Measurements from ENCODE around the gene TSC22D1. TPM values are rescaled to one million over a fixed set of nuclear protein-coding genes. Genes with fewer than 3 reads are reported as not detected.

The TSC22D1 gene
- polyA plus RNA-seq, 1 donor from 2014 or later = 355 TPM

DNA sequence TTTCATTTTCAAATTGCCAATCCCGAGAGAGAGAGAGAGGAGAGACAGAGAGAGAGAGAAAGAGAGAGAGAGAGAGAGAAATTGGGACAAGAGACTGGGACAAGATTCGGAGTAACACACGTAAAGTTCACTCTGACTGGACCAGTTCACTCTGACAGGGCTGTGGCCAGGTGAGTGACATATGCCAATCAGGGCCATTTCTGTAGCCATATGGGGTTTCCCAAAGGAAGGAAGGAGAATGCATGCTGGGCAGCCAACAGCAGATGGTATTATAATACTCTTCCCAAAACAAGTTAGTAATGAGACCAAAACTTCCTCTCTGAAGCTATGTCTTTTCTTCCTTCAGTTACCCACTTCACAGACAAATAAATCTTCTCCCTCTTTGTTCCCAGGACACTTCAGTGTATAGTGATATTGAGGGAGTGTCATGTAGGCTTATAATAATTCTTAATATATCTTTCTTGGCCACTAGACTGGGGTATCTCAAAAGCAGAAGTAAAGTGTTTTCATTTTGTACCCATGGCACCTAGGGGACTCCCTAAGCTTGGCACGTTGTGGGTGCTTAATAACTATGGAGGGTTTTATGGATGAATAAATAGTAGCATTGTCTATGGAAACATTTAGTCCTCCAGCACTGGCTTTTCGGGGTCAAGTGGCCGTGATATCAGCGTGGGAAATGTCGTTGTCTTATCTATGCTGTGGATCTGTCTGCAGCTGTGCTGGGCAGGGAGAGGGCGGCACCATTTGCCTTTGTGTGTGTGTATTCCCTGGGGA is 150.9 kb downstream of the TSC22D1 start:
- H3K4me3 ChIP-seq (ENCODE audit: low read length) = no peak overlapping the region
- H3K27ac ChIP-seq (ENCODE audit: low read length) = no peak overlapping the region
- H3K36me3 ChIP-seq (ENCODE audit: insufficient read depth, low read length) = no peaks in the 10 kb centered on the region
- H2AFZ ChIP-seq (ENCODE audit: low read depth, low read length) = no peak overlapping the region
- H3K27me3 ChIP-seq (ENCODE audit: insufficient read depth, low read depth, low read length) = no peaks in the 10 kb centered on the region
- H3K79me2 ChIP-seq (replicated peaks; ENCODE audit: insufficient read depth, low read length) = no peaks in the 10 kb centered on the region
- no peaks in the 10 kb centered on the region for H3K9me3 ChIP-seq (ENCODE audit: low read length)
- H3K4me2 ChIP-seq (ENCODE audit: low read length) = no peak overlapping the region
- H3K9me2 ChIP-seq (ENCODE audit: insufficient read depth, low read length) = no peaks in the 10 kb centered on the region
- no peaks in the 10 kb centered on the region for H3F3A ChIP-seq (ENCODE audit: insufficient read depth, low read length, poor library complexity, severe bottlenecking)
- H3K9ac ChIP-seq (ENCODE audit: low read length) = no peak overlapping the region
- no peak for TF ChIP-seq SMC3 (conservative IDR thresholded peaks at IDR 0.05; ENCODE audit: poor library complexity)
- no peak for TF ChIP-seq TAF1 (IDR thresholded peaks at IDR 0.05; ENCODE audit: low read depth)
- no peak for TF ChIP-seq RAD21 (conservative IDR thresholded peaks at IDR 0.05)
- no peak for TF ChIP-seq EP300 (conservative IDR thresholded peaks at IDR 0.05; ENCODE audit: poor library complexity, severe bottlenecking)
- no peak for TF ChIP-seq EZH2 (IDR thresholded peaks at IDR 0.05; ENCODE audit: borderline replicate concordance, insufficient read depth, low read length, poor library complexity, severe bottlenecking)
- H4K20me1 ChIP-seq (ENCODE audit: insufficient read depth) = no peaks in the 10 kb centered on the region

DNA sequence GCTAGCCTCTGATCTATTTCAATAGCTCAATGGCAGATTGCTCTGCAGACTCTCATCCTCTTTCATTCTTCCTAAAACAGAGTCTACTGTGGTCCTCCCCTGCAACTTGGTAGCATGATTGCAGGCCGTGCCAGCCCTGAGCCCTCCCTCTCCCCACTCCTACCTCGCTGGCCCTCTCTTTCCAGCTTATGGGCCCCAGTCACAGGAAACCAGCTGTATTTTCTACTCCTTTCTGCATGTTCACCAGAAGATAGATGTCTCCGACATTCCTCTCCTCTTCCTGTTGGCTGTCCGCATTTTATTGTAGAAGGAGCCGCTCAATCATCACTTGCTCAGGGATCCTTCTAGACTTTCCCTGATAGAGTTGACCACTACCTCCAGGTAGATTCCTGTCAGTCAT is 152.3 kb downstream of the TSC22D1 start:
- H3K36me3 ChIP-seq (ENCODE audit: insufficient read depth, low read length) = no peaks in the 10 kb centered on the region
- no peaks in the 10 kb centered on the region for H3K9me3 ChIP-seq (ENCODE audit: low read length)
- TF ChIP-seq, protein P1, sequence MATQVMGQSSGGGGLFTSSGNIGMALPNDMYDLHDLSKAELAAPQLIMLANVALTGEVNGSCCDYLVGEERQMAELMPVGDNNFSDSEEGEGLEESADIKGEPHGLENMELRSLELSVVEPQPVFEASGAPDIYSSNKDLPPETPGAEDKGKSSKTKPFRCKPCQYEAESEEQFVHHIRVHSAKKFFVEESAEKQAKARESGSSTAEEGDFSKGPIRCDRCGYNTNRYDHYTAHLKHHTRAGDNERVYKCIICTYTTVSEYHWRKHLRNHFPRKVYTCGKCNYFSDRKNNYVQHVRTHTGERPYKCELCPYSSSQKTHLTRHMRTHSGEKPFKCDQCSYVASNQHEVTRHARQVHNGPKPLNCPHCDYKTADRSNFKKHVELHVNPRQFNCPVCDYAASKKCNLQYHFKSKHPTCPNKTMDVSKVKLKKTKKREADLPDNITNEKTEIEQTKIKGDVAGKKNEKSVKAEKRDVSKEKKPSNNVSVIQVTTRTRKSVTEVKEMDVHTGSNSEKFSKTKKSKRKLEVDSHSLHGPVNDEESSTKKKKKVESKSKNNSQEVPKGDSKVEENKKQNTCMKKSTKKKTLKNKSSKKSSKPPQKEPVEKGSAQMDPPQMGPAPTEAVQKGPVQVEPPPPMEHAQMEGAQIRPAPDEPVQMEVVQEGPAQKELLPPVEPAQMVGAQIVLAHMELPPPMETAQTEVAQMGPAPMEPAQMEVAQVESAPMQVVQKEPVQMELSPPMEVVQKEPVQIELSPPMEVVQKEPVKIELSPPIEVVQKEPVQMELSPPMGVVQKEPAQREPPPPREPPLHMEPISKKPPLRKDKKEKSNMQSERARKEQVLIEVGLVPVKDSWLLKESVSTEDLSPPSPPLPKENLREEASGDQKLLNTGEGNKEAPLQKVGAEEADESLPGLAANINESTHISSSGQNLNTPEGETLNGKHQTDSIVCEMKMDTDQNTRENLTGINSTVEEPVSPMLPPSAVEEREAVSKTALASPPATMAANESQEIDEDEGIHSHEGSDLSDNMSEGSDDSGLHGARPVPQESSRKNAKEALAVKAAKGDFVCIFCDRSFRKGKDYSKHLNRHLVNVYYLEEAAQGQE (IDR thresholded peaks at IDR 0.05; ENCODE audit: borderline replicate concordance) = no peak
- TF ChIP-seq TAF1 (IDR thresholded peaks at IDR 0.05; ENCODE audit: low read depth) = no peak
- no peak for TF ChIP-seq MXI1 (conservative IDR thresholded peaks at IDR 0.05; ENCODE audit: poor library complexity, severe bottlenecking)
- H3K4me2 ChIP-seq (ENCODE audit: low read length) = no peak overlapping the region
- H4K20me1 ChIP-seq (ENCODE audit: insufficient read depth) = no peaks in the 10 kb centered on the region
- H3K9ac ChIP-seq (ENCODE audit: low read length) = no peak overlapping the region
- H2AFZ ChIP-seq (ENCODE audit: low read depth, low read length) = no peak overlapping the region
- no peaks in the 10 kb centered on the region for H3K9me2 ChIP-seq (ENCODE audit: insufficient read depth, low read length)
- no peaks in the 10 kb centered on the region for H3F3A ChIP-seq (ENCODE audit: insufficient read depth, low read length, poor library complexity, severe bottlenecking)
- no peaks in the 10 kb centered on the region for H3K27me3 ChIP-seq (ENCODE audit: insufficient read depth, low read depth, low read length)
- H3K79me2 ChIP-seq (replicated peaks; ENCODE audit: insufficient read depth, low read length) = no peaks in the 10 kb centered on the region
- no peak overlapping the region for H3K27ac ChIP-seq (ENCODE audit: low read length)
- no peak overlapping the region for H3K4me3 ChIP-seq (ENCODE audit: low read length)

DNA sequence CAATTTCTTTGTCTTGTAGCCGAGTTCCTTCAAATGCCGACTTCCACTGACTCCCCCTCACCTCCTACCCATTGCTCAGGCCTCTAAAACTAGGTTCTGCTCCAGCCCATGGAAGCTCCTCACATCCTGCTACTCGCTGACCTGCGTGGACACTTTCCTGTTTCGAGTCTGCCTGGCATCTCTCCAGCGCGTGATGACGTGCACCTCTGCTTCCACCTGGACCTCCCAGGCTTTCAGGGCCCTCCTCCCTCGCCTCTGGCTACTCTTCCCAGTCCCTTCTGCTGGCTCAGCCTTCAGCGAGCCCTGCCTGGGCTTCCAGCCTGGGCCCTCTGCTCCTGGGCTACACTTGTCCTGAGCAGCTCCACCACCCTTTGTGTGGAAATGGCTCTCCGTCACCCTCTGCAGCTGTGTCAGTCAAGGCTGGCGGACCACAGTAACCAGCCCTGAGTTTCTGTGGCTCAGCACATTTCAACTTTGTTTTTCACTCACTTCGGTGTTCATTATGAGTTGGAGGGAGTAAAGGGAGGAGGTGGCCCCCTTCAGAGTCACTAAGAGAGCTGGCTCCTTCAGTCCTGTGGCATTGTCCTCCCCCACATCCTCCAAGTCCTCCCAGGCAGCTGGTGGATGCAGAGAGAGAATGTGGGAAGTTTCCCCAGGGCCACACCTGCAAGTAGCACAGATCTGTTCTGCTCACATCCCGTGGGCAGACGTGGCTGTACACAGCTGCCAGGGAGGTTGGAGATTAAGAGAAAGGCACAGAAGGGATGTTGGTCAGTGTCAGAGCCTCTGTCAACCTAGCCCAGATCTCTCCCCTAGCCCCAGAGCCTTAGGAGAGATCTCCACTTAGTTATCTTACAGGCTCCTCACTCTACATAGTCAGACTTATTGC is 153.1 kb downstream of the TSC22D1 start:
- TF ChIP-seq TAF1 (IDR thresholded peaks at IDR 0.05; ENCODE audit: low read depth) (no peak), RAD21 (conservative IDR thresholded peaks at IDR 0.05) (no peak), SMC3 (conservative IDR thresholded peaks at IDR 0.05; ENCODE audit: poor library complexity) (no peak), MXI1 (conservative IDR thresholded peaks at IDR 0.05; ENCODE audit: poor library complexity, severe bottlenecking) (no peak), EP300 (conservative IDR thresholded peaks at IDR 0.05; ENCODE audit: poor library complexity, severe bottlenecking) (no peak), POLR2AphosphoS5 (IDR thresholded peaks at IDR 0.05) (no peak), EZH2 (IDR thresholded peaks at IDR 0.05; ENCODE audit: borderline replicate concordance, insufficient read depth, low read length, poor library complexity, severe bottlenecking) (no peak)
- TF ChIP-seq, protein P2, sequence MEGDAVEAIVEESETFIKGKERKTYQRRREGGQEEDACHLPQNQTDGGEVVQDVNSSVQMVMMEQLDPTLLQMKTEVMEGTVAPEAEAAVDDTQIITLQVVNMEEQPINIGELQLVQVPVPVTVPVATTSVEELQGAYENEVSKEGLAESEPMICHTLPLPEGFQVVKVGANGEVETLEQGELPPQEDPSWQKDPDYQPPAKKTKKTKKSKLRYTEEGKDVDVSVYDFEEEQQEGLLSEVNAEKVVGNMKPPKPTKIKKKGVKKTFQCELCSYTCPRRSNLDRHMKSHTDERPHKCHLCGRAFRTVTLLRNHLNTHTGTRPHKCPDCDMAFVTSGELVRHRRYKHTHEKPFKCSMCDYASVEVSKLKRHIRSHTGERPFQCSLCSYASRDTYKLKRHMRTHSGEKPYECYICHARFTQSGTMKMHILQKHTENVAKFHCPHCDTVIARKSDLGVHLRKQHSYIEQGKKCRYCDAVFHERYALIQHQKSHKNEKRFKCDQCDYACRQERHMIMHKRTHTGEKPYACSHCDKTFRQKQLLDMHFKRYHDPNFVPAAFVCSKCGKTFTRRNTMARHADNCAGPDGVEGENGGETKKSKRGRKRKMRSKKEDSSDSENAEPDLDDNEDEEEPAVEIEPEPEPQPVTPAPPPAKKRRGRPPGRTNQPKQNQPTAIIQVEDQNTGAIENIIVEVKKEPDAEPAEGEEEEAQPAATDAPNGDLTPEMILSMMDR (IDR thresholded peaks at IDR 0.05; ENCODE audit: poor library complexity, severe bottlenecking) = no peak
- TF ChIP-seq, protein P1 (IDR thresholded peaks at IDR 0.05; ENCODE audit: borderline replicate concordance) = no peak
- Histone ChIP-seq H3F3A (ENCODE audit: insufficient read depth, low read length, poor library complexity, severe bottlenecking) (no peaks in the 10 kb centered on the region), H2AFZ (ENCODE audit: low read depth, low read length) (no peak overlapping the region)

More for the DNA sequence above, 153.1 kb downstream of the TSC22D1 start:
- H3K9ac ChIP-seq (ENCODE audit: low read length) = no peak overlapping the region
- no peaks in the 10 kb centered on the region for H3K9me3 ChIP-seq (ENCODE audit: low read length)
- no peaks in the 10 kb centered on the region for H3K27me3 ChIP-seq (ENCODE audit: insufficient read depth, low read depth, low read length)
- H3K79me2 ChIP-seq (replicated peaks; ENCODE audit: insufficient read depth, low read length) = no peaks in the 10 kb centered on the region
- no peaks in the 10 kb centered on the region for H3K36me3 ChIP-seq (ENCODE audit: insufficient read depth, low read length)
- no peak overlapping the region for H3K4me2 ChIP-seq (ENCODE audit: low read length)
- no peaks in the 10 kb centered on the region for H4K20me1 ChIP-seq (ENCODE audit: insufficient read depth)
- H3K4me3 ChIP-seq (ENCODE audit: low read length) = no peak overlapping the region
- H3K27ac ChIP-seq (ENCODE audit: low read length) = no peak overlapping the region
- no peaks in the 10 kb centered on the region for H3K9me2 ChIP-seq (ENCODE audit: insufficient read depth, low read length)

Measured in neural cell (in vitro differentiated cells).